ENCODE results near the gene LSM14B.

- TF ChIP-seq CTCF (conservative IDR thresholded peaks at IDR 0.05; ENCODE audit: low read depth, low read length), result no peak
- no peak for TF ChIP-seq EZH2phosphoT487 (IDR thresholded peaks at IDR 0.05; ENCODE audit: borderline replicate concordance, low read length)
These were observed 50.4 kb downstream of the LSM14B start for GRCh38 chr20:62172666-62173065.
